ENCODE data around the gene P4HTM.
A peak's percentile ranks its signal among the peaks of the same experiment; 100 is the strongest.

The P4HTM gene

DNA sequence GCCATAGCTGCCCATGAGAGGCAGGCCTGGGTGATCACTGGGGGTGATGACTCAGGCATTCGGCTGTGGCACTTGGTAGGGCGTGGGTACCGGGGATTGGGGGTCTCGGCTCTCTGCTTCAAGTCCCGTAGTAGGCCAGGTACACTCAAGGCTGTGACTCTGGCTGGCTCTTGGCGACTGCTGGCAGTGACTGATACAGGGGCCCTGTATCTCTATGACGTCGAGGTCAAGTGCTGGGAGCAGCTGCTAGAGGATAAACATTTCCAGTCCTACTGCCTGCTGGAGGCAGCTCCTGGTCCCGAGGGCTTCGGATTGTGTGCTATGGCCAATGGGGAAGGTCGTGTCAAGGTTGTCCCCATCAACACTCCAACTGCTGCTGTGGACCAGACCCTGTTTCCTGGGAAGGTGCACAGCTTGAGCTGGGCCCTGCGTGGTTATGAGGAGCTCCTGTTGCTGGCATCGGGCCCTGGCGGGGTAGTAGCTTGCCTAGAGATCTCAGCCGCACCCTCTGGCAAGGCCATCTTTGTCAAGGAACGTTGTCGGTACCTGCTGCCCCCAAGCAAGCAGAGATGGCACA is 22.5 kb downstream of the P4HTM start:
- DNase-seq = no peak

DNA sequence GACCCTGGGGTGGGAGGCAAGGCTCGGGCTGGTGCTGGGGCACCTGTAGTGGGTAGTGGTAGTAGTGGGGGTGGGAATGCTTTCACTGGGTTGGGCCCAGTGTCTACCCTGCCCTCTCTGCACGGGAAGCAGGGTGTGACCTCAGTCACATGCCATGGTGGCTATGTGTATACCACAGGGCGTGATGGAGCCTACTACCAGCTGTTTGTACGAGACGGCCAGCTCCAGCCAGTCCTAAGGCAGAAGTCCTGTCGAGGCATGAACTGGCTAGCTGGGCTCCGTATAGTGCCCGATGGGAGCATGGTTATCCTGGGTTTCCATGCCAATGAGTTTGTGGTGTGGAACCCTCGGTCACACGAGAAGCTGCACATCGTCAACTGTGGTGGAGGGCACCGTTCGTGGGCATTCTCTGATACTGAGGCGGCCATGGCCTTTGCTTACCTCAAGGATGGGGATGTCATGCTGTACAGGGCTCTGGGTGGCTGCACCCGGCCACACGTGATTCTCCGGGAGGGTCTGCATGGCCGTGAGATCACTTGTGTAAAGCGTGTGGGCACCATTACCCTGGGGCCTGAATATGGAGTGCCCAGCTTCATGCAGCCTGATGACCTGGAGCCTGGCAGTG is 23.2 kb downstream of the P4HTM start:
- DNase-seq = no peak

DNA sequence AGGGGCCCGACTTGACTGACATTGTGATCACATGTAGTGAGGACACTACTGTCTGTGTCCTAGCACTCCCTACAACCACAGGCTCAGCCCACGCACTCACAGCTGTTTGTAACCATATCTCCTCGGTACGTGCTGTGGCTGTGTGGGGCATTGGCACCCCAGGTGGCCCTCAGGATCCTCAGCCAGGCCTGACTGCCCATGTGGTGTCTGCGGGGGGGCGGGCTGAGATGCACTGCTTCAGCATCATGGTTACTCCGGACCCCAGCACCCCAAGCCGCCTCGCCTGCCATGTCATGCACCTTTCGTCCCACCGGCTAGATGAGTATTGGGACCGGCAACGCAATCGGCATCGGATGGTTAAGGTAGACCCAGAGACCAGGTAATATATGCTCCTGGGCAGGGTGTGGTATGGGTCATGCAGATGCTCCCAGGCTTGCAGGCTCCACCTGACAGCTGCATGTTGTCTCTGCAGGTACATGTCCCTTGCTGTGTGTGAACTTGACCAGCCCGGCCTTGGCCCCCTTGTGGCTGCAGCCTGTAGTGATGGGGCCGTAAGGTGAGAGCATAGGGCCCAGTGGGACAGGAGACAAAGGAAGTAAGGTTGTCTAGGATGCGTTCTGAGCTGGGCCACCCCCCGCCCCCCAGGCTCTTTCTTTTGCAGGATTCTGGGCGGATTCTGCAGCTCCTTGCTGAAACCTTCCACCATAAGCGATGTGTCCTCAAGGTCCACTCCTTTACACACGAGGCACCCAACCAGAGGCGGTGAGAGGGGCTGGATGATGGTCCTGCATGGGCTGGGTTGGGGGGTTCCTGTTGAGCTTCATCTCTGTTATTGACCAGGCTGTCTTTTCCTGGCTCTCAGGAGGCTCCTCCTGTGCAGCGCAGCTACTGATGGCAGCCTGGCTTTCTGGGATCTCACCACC is 24.0 kb downstream of the P4HTM start:
- no peak for DNase-seq

DNA sequence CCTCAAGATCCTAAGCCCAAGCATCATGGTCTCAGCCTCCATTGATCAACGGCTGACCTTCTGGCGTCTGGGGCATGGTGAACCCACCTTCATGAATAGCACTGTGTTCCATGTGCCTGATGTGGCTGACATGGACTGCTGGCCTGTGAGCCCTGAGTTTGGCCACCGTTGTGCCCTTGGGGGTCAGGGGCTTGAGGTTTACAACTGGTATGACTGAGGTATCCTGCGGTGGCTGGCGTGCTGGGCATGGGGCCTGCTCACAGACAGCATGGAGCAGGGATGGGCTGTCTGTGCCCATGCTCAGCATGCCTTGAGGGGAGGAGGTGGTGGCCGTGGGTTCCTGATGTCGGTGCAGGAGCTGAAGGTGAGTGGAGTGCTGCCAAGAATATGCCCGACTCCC is 25.0 kb downstream of the P4HTM start:
- DNase-seq = no peak

DNA sequence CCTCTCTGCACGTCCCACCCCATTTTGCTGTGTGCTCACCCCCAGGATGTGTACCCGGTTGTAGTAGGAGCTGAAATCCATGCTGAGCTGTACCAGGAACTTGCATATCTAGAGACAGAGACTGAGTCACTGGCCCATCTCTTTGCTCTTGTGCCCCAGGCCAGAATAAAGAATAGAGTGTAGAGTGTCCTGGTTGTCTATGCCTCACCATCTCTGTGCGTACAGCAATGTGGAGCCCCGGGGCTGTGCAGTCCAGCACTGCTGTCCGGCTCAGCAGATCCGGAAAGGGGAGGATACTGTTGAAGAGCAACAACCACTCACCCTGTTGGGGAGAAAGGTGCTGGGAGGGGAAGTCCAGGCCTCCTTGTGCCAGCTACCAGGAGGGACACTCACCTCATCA is 25.7 kb downstream of the P4HTM start:
- DNase-seq = no peak

DNA sequence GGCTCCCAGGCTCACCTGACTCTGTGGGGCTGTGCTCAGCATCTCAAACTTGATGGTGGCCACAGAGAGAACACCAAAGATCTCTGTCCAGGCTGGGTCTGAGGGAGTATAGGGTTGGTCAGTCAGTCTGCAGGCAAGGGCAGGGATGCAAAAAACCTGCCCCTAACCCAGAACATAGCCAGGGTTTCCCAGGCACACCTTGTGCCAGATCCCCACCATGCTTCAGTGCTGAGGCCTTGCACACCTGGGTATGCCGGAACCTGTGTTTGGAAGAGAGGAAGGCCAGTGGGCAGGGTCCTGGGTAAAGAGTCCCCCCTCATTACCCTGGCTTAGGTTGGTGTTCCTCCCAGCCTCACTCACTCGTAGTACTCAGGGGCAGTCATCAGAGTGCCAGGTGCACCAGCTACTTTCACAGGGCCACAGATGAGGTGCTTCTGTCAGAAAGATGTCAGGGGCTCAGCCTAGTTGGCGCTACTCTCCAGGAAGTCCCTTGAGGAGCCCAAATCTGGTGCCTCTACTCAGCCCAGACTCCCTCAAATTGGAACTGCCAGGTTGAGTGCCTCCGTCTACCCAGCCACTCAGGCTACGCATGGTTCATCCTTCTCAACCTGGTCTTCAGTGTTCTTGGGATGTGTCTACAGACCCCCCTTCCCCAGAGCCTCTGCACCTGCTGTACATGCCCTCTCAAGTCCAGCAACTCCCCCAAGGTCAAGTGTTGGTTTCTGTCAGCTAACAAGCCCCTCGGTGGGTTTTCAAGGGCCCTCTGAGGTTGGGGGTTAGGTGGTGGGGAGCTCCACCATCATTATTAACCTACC is 26.6 kb downstream of the P4HTM start:
- DNase-seq = no peak

DNA sequence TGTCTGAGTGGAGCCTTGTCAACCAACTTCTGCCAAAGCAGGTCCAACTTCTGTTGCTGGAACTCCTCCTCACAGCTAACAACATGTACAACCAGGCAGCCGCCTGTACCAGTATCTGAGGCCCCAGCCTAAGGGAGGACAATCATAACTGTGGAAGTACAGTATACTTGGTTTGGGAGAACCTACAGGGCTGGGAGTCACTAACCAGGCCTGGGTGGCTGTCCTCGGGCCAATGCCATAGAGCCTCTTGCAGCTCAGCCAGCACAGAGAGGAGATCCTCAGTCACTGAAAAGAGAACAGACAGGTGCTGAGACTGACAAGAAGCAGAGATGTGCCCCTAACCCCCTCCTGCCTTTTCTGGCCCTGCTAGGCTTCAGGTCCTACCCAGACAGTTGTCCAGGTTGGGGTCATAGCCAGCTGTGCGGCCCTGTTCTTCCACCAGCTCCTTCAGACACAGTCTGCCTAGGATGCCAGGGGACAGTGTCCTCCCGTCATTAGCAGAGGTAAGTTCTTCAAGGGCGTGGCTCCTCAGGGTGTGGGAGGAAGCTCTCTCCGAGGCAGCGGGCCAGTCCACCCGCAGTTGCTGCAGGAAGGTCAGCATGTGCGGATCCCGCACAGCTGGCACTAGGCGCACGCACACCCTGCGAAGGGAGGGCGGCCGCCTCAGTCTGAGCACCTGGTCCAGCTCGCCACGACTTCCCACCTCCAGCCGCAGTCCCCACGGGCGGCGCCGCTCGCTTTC is 27.4 kb downstream of the P4HTM start:
- DNase-seq = no peak

DNA sequence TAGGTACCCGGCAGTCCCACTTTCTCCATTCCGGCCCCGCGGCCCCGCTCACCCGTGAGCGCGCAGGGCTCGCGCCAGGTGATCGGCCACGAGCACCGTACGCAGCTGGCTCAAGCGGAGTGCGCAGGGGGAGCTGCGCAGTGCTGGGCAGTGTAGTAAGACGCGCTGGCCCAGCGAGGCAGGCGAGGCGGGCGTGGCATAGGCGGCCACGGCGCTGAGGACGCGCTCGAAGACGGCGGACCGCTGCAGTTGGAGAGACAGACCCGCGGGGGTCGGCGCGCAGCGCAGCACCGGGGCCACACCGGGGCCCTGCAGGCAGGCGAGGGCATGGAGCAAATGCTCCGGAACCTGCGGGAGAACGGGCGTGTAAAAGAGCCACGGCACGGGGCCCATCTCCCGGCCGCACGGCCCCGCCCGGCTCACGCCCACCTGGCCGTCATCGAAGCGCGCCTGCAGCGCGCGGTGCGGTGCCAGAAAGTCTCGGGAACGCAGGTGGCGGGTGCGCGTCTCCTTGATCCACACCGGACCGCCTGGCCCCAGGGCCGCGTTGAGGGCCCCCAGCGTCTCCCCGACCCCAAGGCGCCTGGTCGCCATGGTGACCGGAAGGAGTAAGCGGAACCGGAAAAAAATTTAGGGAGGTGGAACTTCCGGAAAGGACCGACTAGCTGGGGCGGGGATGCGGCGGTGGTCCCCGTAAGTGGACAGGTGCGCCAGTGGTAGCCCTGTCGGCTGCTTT is 28.1 kb downstream of the P4HTM start, which contains the start of gene DALRD3:
Gene DALRD3, minus strand, starts transcription at position 610 of the 736 bp plus-strand sequence. Its CDS starts 16 bp downstream, at position 594.
- peak; percentile 62 for DNase-seq

DNA sequence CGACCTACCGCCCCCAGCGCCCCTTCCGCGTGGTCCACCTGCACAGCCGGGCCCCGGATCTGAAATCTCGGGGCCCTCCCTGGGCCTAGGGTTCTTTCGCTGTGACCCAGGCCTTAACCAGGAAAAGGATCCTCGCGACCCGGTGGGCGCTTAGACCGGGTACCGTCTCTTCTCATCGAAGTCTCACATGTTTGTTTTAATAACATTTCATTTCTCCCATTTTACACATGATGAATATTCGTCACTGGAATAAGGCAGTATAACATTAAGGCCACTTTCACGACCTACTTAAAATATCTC is 28.6 kb downstream of the P4HTM start:
- DNase-seq = no peak

DNA sequence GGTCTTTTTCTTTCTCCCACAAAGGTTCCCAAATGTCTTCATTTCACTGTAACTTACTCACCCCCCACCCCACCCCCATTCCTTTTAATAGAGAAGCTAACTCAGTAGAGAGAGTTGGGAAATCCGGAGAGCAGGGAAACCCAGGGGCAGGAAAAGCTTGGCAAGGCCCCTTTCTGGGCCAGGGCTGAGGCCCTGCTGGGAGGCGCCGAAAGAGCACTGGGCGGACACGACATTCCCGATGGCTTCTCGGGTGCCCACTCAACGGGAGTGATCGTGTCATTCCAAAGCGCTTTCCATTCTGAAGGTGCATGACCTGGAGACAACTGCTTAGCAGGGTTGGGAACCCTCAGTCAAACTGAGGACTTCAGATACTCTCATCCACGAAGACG is 29.9 kb downstream of the P4HTM start:
- DNase-seq = no peak

DNA sequence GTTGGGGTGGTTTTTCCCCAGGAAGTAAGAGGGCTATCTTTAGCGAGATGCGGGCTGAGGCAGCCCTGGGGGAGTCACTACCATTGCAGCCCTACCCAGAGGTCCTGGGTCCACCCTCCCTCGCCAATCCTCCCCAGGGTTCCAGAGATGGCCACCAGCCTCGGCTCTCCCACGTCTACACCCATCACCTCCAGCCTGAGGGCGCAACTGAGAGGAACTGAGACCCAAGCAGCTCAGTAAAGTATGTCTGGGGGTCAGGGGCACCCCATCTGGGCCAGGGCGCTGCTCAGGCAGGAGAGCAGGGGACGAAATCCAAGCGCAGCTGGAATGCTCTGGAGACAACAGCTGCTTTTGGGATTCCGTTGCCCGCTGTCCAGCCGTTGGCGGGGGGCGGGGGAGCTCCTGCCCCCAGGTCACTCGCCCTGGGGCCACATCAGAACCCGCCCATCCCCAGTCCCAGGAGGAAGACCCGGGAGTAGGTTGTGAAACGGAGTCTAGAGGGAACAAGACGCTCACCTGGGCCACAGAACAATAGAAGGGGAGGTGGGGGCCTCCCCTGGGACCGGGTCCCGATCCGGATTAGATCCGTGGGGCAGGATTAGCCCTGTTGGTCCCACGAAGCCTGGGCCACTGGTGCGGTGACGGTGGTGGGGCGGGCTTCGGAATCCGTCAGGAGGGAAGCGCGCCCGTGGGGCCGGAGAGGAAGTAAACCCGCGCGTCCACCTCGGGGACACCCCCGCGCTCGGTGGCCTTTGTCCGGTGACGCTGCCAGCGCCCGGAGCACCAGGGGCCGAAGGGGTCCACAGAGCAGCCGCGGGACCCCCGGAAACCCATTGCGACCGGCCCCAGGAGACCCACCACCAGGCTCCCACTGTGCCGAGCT is 30.5 kb downstream of the P4HTM start:
- no peak for DNase-seq

DNA sequence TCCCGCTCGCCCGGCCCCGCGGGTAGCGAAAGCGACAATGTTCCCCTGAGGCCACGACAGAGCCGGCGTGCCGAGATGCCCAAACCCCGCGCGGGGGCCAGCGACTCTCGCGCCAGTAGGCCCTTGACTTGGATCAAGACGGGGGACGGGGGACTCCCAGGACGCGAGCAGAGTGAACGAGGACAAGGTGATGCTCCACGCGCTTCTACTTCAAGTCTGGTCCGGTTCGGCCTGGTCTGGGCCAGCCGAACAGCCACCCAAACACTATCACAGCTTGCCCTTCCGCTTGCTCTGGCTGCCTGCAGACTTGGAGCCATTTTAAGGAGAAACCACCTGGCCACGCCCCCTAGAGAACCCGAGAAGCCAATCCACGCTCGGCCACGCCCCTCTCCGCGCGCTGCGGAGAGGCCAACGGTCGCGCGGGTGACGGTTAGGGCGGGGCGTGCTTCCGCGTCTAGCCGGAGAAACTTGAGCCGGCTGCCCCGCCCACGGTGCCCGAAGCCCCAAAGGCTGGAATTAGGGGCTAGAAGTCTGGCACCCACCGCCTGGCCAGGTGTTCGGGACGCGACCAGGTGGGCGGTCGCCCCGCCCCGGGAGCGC is 31.3 kb downstream of the P4HTM start:
- DNase-seq = peak; percentile 93

DNA sequence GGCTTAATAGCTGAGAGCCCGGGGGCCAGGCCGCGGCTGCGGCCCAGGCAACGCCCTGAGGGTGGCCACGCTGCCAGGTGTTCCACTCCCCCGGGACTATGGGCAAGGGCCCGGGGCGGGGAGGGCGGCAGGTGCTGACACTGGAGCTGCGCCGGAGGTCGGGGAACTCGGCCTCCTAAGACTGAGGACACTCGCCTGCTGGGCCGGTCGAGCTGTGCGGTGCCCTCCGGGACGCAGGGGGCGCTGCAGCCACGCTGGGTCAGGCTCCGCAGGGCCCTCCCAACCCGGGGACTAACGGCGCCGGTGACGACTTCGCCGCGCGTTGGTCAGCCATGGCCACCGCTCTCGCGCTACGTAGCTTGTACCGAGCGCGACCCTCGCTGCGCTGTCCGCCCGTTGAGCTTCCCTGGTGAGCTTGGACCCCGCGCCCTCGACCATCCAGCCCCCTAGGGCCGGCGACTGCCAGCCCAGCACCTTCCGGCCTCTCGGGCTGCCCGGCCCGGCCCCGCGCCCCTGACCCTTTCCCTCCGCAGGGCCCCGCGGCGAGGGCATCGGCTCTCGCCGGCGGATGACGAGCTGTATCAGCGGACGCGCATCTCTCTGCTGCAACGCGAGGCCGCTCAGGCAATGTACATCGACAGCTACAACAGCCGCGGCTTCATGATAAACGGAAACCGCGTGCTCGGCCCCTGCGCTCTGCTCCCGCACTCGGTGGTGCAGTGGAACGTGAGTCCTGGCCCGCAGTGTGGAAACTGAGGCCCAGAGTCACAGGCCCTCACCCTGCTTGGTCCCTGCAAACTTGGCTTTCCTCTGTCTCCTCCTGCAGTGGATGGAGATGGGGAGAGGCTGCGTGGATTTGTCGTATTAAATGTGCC is 32.0 kb downstream of the P4HTM start, which contains the start of gene NDUFAF3:
Gene NDUFAF3, plus strand, starts transcription at position 309 of the 875 bp plus-strand sequence. Its CDS starts 24 bp downstream, at position 333.
- DNase-seq = peak; percentile 92

DNA sequence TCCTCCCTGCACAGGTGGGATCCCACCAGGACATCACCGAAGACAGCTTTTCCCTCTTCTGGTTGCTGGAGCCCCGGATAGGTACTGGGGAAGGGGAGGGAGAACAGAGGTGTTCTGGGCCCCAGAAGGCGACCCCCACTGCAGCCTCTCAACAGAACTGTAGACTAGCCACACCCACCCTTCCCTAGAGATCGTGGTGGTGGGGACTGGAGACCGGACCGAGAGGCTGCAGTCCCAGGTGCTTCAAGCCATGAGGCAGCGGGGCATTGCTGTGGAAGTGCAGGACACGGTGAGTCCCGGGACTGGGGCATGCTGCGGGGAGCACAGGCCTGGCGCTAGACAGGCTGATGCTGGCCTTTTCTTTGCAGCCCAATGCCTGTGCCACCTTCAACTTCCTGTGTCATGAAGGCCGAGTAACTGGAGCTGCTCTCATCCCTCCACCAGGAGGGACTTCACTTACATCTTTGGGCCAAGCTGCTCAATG is 32.7 kb downstream of the P4HTM start:
- no peak for DNase-seq

DNA sequence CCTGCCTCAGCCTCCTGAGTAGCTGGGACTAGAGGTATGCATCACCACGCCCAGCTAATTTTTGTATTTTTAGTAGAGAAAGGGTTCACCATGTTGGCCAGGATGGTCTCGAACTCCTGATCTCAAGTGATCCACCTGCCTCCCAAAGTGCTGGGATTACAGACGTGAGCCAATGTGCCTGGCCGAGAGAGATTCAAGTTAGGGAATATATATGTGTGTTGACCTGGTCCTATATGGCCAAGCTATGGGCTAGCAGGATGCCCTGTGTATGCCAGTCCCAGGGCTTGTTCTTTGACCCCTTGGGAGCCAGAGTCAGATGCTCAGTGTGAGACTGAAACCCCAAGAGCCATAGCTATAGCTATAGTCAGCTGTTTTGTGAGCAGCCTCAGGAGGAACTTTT is 33.7 kb downstream of the P4HTM start:
- DNase-seq = no peak

DNA sequence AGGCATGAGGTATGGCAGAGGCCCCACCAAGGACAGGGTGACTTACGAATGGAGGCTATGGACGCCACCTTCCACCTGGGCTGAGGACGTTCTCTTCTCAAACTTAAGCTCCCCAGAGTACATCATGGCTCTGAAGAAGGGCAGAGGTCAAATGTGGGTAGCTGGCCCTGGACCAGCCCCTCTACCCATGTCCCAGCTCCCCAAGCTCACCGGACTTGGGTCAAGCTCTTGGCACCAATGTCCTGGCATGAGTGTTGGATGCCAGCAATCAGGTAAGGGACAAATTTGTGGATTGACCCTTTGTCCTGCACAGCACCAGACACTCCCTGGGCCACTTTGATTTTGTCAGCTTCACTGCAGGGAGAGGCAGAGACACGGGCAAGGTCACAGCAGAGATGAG is 34.4 kb downstream of the P4HTM start:
- no peak for DNase-seq

DNA sequence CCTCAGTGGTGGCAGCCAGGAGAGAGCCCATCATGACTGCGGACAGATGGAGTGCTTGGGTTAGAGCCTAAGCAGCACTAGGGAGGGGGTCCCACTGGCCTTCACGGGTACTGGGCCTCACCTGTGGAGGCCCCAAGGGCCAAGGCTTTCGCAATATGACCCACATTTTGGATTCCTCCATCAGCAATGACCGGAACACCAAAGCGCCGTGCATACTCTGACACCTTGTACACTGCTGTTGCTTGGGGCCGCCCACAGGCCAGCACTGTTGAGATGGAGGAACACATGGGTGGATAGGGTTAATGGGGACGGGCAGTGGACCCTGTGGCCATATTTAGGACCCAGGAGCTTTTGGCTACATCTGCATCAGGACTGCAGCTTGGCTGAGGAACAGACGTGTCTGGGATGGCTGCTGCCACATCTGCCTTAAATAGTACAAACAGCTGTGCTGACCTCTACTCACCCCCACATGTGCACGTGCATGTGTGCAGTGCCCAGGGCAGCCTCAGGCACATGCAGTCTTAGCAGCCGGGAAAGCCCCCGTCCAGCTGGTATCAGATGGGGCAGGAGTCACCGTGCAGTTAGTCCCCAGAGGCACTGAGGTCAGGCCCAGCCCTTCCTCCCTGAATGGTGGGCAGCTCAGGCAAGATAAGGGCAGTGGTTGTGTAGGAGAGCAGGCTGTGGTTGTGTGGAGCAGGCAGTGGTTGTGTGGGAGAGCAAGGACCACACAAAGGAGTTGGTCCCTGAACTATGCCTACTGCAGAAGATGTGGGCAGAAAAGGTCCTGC is 35.2 kb downstream of the P4HTM start:
- DNase-seq = no peak

Data from SHP77 treated with DMSO at 0.1 percent for 48 hours (cell line).